HG03457 (cell line): ENCODE measurements around the gene KRTAP3-2.

Experiments used
- ATAC-seq: cut with Tn5 transposase; IDR thresholded peaks from one replicate; pipeline ENCODE4 v1.9.1; 2021; ENCODE audit warnings: moderate number of reproducible peaks; ENCODE audit not compliant: unreplicated experiment

Gene KRTAP3-2

GRCh38 chr17:41012326-41013120 is 12.8 kb upstream of the KRTAP3-2 start:
- ATAC-seq, result no peak

DNA sequence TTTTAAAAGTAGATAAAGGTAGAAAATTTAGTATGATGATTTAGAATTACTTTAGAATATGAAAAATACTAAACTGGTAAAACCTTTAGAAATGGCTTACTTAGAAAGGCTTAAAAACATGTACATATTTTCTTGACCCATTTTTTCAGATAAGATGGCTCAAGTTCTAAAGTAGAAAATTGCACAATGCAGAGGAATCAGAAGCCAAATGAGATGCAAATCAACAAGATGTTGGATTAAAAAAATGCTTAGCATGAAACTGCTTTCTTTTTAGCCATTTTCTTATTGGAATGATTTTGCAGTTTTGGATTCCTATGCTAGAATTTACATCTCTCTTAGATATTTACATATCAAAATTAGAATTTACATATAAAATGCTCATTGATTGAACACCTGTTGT is 10.7 kb upstream of the KRTAP3-2 start:
- no peak for ATAC-seq

DNA sequence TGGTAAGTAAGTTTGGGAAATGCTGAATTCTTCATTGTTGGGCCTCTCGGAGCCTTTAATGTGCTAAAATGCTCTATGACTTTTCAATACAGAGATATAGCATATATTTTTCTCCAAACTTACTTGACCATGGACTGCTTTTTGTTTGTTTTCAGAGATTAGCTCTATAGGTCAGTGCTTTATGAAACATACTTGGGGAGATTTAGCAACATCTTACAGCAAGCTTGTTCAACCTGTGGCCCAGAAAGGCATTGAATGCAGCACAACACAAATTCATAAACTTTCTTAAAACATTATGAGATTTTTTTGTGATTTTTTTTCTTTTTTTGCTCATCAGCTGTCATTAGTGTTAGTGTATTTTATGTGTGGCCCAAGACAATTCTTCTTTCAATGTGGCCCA is 10.2 kb upstream of the KRTAP3-2 start:
- no peak for ATAC-seq

DNA sequence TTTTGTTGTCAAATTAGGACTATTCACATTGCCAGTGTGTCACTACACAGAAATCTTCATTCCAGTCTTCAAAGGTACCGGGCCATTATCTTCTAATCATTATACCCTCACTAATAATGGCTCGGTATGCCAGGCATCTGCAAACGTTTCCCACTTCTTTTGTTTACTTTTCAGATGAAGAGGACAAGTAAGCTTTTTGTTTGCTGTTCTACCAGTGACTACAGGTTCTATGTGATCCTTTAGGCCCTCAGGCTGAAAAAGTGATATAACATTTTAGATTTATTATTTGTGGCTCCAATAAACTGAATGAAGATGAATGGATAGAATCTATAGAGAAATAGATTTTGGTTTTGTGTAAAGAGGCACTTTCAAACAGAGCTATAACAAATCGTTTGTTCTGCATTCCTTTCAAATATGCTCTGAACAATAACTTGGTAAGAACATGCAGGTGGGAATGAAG is 9.6 kb upstream of the KRTAP3-2 start:
- ATAC-seq, result no peak

DNA sequence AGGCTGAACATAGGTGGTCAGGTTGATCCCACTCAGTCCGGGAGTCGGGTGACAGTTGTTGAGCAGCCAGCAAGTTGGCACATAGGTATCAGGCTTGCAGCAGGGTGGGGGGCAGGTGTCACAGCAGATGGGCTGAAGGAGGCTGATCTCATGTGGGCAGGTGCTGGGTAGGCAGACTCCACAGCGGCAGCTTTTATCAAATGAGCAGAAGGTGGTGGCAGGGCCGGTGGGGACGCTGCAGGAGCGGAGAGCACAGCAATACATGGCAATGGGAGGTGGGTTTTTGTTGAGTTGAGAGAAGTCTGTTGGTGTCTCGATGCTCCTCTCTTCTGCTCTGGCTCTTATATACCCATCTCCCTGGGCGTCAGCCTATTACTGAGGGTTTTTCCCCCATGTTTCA is 9.1 kb upstream of the KRTAP3-2 start, which contains the start of gene KRTAP3-1:
Gene KRTAP3-1, minus strand, starts transcription at position 318 of the 400 bp plus-strand sequence. Its CDS starts 54 bp downstream, at position 264.
- no peak for ATAC-seq

DNA sequence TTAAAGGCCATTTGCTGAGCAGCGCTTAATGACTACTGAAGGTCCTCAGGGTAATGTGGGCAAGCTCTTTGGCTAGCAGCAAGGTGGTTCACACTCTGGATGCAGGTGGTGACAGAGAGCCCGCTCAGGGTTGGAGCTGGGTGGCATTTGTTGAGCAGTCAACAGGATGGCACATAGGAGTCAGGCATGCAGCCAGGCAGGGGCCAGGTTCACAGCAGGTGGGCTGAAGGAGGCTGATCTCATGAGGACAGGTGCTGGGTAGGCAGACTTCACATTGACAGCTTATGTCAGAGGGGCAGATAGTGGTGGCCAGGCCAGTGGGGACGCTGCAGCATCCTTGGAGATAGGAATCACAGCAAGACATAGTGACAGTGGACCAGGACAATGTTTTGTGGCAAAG is 4.7 kb upstream of the KRTAP3-2 start:
- ATAC-seq, result no peak

- no peak for ATAC-seq
These were observed 4.2 kb upstream of the KRTAP3-2 start for GRCh38 chr17:41003926-41004325.

GRCh38 chr17:41002814-41003213 is 3.1 kb upstream of the KRTAP3-2 start:
- no peak for ATAC-seq

DNA sequence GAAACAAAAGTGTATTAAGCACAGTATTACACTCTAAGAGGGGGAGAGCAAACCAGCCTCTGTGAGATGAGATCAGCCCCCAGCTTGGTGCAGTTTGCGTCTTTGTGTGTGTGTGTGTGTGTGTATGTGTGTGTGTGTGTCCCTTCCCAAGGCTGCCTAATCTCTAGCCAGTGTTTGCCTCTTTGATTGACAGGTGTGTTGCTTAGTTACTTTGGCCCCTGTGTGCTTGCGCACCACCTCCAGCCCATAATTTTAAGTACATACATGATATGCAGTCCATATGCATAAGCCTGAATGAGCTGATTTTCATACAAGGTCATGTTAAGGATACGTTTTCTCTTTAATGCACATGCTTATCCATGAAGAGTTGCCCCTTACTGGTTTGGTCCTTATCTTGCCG is 2.1 kb upstream of the KRTAP3-2 start:
- no peak for ATAC-seq

DNA sequence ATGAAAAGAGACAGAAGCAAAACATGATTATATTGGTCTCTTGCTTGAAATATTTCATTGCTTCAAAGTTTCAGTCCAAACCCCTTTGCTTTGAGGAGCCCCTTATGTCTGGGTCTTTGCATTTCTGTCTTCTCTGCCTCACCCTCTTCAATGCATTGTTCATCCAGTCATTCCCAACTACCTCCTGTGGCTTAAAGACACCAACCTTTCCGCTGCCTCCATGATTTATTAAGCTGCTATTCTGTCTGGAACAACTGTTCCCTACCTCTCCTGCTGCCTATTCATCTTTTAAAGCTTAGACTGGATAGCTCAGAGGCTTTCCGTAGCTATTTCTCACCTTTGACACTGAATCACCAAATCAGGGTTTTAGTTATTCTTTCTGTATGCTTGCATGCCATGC is 2.3 kb downstream of the KRTAP3-2 start:
- ATAC-seq, result no peak

GRCh38 chr17:40996829-40997228 is 2.9 kb downstream of the KRTAP3-2 start:
- ATAC-seq, result no peak

DNA sequence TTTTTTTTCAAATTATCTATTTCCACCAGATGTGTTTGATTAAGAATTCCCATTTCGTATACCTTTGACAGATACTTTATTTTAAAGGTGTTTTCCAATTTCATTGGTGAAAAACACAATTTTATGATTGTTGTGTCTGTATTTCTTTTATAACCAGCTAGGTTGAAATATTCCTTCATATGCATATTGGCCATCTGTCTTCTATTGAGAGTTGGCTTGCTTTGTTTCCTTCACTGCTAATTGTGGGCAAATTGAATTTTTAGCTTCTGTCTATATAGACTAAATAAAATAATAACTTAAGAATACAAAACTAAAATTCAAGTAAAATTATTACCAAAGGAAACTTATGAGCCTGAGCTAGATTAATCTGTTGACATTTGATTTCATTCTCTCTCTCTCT is 4.6 kb downstream of the KRTAP3-2 start:
- no peak for ATAC-seq

DNA sequence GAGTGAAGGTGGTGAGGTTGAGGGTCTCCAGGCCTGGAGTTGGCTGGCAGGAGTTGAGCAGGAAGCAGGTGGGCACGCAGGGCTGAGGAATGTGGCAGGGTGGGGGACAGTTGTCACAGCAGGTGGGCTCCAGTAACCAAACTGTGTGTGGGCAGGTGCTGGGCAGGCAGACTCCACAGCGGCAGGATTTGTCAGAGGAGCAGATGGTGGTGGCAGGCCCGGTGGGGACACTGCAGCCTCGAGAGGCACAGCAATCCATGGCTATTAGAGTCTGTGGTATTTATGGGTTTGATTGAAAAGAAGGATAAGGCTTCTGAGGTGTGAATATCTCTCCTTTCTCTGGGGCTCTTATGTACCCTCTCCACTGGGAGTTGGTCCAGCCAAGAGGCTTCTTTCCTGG is 5.9 kb downstream of the KRTAP3-2 start, which contains the start of gene KRTAP3-3:
Gene KRTAP3-3, minus strand, starts transcription at position 326 of the 400 bp plus-strand sequence. Its CDS starts 67 bp downstream, at position 259.
- no peak for ATAC-seq

GRCh38 chr17:40993084-40993483 is 6.6 kb downstream of the KRTAP3-2 start:
- no peak for ATAC-seq

GRCh38 chr17:40992666-40993065 is 7.0 kb downstream of the KRTAP3-2 start:
- no peak for ATAC-seq

- no peak for ATAC-seq
These were observed 12.8 kb downstream of the KRTAP3-2 start for GRCh38 chr17:40986920-40987319.

DNA sequence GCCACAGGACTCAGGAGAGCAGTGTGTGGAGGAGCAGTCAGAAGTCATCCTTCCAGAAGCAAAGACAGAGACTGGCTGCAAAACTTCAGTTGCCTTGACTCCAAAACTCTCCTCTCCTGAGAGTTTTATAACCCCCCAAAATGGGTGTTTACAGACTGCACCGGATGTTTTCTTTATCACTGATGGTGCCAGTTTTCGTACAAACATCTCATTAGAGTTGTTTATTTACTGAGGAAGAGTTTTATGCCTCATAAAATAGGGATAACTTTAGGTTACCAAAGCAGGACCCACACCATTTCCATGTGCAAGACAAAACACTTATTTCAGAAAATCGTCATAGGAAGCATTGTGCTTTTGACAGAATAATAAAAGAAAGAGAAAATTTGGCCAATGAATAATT is 15.5 kb downstream of the KRTAP3-2 start, which contains the start of gene KRT40:
Gene KRT40, minus strand, starts transcription at position 101 of the 400 bp plus-strand sequence. Its CDS starts 53 bp downstream, at position 48.
- no peak for ATAC-seq

DNA sequence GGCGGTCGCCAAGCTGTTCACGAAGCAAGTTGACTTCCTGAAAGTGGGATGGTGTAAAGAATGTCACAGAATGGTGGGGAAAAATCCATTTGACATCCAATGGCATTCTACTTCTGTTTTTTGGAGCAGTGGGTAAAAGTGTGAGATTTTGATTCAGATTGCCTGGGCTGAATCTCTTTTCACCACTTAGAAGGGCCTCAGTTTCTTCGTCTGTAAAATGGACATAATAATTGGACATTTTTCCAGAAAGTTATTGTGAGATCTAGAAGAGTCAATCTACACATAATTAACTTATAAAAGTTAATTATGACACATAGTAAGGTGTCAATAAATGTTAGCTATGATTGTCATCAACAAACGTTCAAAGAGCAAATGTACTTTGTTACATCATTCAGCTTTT is 18.6 kb downstream of the KRTAP3-2 start:
- ATAC-seq, result no peak

DNA sequence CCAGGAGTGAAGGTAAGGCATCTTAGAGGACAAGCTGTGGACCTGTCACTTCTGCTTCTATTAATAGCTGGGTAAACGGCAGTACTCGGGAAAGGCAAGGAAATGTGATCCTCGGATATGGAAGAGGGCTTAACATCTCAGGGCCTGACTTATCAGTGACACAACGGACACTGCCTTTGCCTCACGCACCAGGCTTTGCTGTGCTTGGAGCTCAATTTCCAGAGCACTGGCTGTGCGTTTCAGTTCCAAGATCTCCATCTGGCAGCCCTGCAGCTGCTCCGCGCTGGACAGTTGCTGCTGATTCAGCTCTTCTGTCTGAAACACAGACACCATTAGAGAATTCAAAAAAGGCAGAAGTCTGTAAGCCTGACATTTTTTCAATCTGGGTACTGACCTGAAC is 19.1 kb downstream of the KRTAP3-2 start:
- ATAC-seq, result no peak

DNA sequence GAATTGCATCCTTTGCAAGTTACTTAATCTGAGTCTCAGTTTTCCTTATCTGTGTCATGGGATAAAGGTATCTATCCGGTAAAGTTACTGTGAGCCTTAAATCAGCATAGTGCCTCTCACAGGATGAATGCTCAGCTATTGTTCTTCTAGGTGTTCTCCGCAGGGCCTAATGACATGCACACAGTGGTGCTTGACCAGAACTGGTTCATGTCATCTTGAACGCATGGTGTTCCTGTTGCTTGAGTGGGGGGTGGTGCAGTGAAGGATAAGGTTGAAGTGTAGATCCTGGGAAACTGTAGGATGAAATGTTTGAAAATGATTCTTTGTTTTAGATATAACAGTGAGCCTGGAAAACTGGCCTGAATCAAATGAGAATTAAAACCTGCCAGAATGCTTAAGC is 19.6 kb downstream of the KRTAP3-2 start:
- ATAC-seq, result no peak

GRCh38 chr17:40978575-40979151 is 21.0 kb downstream of the KRTAP3-2 start:
- no peak for ATAC-seq

GRCh38 chr17:40975516-40975915 is 24.2 kb downstream of the KRTAP3-2 start:
- ATAC-seq, result no peak
